HG02759 (cell line): ENCODE measurements around the gene LIPC.

ENCODE experiments used
- ATAC-seq: cut with Tn5 transposase; IDR thresholded peaks from one replicate; pipeline ENCODE4 v1.9.1; 2021; ENCODE audit warnings: mild to moderate bottlenecking, moderate library complexity; ENCODE audit not compliant: unreplicated experiment

Gene LIPC

GRCh38 chr15:58490888-58491473, 59.2 kb downstream of the LIPC start:
- no peak for ATAC-seq

GRCh38 chr15:58491499-58492202, 59.9 kb downstream of the LIPC start:
- no peak for ATAC-seq

GRCh38 chr15:58492661-58493397, 61.0 kb downstream of the LIPC start:
- no peak for ATAC-seq

- ATAC-seq, result no peak
Measured at GRCh38 chr15:58494567-58494966, 62.8 kb downstream of the LIPC start.

- no peak for ATAC-seq
Measured at GRCh38 chr15:58495891-58496408, 64.2 kb downstream of the LIPC start.

- no peak for ATAC-seq
Measured at GRCh38 chr15:58497046-58497785, 65.4 kb downstream of the LIPC start.

GRCh38 chr15:58498821-58499580, 67.2 kb downstream of the LIPC start:
- no peak for ATAC-seq

GRCh38 chr15:58501006-58501405, 69.2 kb downstream of the LIPC start:
- no peak for ATAC-seq

- no peak for ATAC-seq
Measured at GRCh38 chr15:58501636-58502188, 69.9 kb downstream of the LIPC start.

GRCh38 chr15:58503139-58504027, 71.6 kb downstream of the LIPC start:
- no peak for ATAC-seq

GRCh38 chr15:58504674-58505234, 73.0 kb downstream of the LIPC start:
- ATAC-seq, result no peak

- ATAC-seq, result no peak
Measured at GRCh38 chr15:58505581-58505980, 73.8 kb downstream of the LIPC start.

- no peak for ATAC-seq
Measured at GRCh38 chr15:58506064-58506490, 74.3 kb downstream of the LIPC start.

- no peak for ATAC-seq
Measured at GRCh38 chr15:58506783-58507668, 75.2 kb downstream of the LIPC start.

- ATAC-seq, result no peak
Measured at GRCh38 chr15:58509556-58509955, 77.8 kb downstream of the LIPC start.

GRCh38 chr15:58510715-58511598, 79.2 kb downstream of the LIPC start:
- ATAC-seq, result no peak

GRCh38 chr15:58511599-58511987, 79.8 kb downstream of the LIPC start:
- no peak for ATAC-seq
